ENCODE results near the gene SLAMF9.

DNA sequence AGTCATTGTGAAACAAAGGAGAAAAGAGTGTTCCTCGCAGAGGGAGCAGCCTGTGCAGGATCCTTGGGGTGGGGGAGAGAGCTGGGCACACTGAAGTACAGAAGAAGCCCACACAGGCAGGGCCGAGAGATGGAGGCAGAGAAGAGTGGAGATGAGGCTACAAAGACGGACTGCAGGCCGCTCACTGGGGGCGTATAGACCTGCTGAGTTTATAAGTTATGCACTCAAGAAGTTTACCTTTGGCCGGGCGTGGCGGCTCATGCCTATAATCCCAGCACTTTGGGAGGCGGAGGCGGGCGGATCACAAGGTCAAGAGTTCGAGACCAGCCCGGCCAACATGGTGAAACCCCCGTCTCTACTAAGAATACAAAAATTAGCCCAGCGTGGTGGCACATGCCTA lies 7.6 kb upstream of the SLAMF9 start:
- TF ChIP-seq BHLHE40 (IDR thresholded peaks at IDR 0.05; ENCODE audit: low read depth, low read length): no peak
- no peak for TF ChIP-seq POLR2A (IDR thresholded peaks at IDR 0.05; ENCODE audit: low read length)
- TF ChIP-seq, protein P1, sequence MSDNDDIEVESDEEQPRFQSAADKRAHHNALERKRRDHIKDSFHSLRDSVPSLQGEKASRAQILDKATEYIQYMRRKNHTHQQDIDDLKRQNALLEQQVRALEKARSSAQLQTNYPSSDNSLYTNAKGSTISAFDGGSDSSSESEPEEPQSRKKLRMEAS (IDR thresholded peaks at IDR 0.05): no peak
- no peak for TF ChIP-seq SMC3 (IDR thresholded peaks at IDR 0.05)

Data from A549 (cell line).